Measurements from ENCODE around the gene PTBP3.

Gene PTBP3

GRCh38 chr9:112322701-112323377 is 10.6 kb downstream of the PTBP3 start:
- no peak for DNase-seq

GRCh38 chr9:112316258-112316943 is 17.0 kb downstream of the PTBP3 start:
- no peak for DNase-seq

GRCh38 chr9:112315331-112316257 is 17.8 kb downstream of the PTBP3 start:
- no peak for DNase-seq

- no peak for DNase-seq
Measured at GRCh38 chr9:112312139-112312538, 21.3 kb downstream of the PTBP3 start.

GRCh38 chr9:112311497-112311896 is 21.9 kb downstream of the PTBP3 start:
- no peak for DNase-seq

GRCh38 chr9:112310826-112311225 is 22.6 kb downstream of the PTBP3 start:
- no peak for DNase-seq

DNA sequence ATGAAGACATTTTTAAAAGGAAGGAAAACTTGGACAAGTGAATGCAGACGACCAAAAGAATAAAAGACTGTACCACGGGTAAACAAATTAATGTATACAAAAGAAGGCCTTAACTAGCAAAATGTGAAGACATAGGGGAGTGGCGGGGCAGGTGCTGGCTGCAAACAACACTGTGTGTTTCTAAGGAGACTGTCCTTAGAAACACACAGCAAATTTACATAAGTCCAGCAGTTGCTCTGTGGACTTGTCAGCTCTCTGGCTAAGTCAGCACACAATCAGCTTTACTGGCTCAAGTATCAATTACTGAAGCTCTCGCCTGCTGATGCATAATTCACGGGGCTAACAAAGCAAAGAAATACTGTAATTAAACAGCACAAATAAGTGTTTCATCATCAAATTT is 24.8 kb downstream of the PTBP3 start:
- no peak for DNase-seq

- DNase-seq: no peak
Measured at GRCh38 chr9:112301420-112301819, 32.0 kb downstream of the PTBP3 start.

DNA sequence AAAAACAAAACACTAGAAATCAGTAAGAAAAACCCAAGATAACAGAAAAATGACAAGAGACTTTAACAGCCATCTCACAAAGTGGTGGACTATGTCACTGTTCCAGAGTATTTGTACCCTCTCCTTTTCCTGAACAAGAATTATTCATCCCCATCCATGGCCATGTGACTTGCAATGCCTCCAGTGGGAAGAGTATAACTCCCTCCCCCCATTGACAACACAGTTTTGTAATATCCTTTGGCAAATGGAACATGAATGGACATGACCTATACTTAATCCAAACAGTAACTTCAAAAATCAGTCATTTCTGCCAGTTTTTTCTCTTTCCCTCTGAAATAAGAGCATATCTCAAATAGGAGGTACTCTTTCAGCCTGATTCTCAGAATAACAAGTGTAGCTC is 33.9 kb downstream of the PTBP3 start:
- no peak for DNase-seq

GRCh38 chr9:112296929-112297328 is 36.5 kb downstream of the PTBP3 start:
- DNase-seq: no peak

- no peak for DNase-seq
Measured at GRCh38 chr9:112295174-112295573, 38.2 kb downstream of the PTBP3 start.

DNA sequence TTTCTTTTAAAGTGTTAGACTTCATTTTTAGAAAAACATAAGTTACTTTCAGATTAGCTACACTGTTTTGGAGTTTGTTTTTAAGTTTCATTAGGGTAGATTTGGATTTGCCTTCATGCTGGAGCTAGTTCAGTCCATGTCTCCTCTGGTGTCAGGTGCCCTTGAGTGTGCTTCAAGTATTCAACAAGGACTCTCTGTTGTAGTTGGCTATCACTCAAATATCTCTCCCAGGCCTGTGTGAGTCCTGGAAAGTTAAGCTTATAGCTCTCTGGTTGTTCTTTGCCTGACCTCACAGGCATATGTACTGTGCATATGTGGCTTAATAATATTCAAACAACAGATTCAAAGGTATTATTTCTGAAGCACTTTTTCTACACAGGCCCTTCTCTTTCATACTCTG is 45.4 kb downstream of the PTBP3 start:
- no peak for DNase-seq

GRCh38 chr9:112286926-112287325 is 46.5 kb downstream of the PTBP3 start:
- no peak for DNase-seq

- no peak for DNase-seq
Measured at GRCh38 chr9:112285056-112285455, 48.4 kb downstream of the PTBP3 start.

DNA sequence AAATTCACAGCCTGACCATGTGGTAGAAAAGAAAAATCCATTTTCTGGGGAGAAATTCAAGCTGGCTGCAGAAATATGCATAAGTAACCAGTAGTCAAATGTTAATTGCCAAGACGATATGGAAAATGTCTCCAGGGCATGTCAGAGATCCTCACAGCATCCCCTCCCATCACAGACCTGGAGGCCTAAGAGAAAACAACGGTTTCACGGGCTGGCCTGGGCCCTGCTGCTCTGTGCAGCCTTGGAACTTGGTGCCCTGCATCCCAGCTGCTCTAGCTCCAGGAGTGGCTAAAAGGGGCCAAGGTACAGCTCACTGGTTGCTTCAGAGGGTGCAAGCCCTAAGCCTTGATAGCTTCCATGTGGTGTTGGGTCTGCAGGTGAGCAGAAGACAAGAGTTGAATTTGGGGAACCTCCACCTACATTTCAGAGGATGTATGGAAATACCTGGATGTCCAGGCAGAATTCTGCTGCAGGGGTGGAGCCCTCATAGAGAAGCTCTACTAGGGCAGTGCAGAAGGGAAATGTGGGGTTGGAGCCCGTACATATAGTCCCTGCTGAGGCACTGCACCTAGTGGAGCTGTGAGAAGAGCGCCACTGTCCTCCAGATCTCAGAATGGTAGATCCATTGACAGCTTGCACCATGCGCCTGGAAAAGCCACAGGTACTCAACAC is 49.7 kb downstream of the PTBP3 start:
- no peak for DNase-seq

DNA sequence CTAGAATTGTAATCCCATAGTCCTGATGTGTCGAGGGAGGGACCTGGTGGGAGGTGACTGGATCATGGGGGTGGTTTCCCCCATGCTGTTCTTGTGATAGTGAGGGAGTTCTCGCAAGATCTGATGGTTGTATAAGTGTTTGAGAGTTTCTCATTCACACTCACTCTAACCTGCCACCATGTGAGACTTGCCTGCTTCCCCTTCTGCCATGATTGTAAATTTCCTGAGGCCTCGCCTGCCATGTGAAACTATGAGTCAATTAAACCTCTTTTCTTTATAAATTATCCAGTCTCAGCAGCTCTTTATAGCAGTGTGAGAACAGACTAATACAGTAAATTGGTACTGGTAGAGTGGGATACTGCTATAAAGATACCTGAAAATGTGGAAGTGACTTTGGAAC is 50.6 kb downstream of the PTBP3 start:
- DNase-seq: peak; percentile 18

DNA sequence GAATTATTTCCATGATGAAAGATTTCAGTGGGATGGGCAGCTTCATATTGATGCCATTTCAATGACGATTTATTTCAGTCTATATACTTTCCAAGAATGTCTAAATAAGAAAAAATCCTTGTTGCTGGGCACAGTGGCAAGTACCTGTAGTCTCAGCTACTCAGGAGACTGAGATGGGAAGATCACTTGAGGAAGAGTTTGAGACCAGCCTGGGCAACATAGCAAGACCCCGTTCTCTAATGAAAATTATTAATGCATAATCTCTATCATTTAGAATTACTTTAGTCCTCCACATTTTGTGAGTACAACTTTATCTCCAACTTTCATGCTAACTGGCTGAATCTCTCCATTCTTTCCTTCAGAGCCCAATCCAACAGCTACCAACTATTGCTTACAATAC is 52.5 kb downstream of the PTBP3 start:
- DNase-seq: no peak

- DNase-seq: no peak
Measured at GRCh38 chr9:112279501-112279900, 53.9 kb downstream of the PTBP3 start.

DNA sequence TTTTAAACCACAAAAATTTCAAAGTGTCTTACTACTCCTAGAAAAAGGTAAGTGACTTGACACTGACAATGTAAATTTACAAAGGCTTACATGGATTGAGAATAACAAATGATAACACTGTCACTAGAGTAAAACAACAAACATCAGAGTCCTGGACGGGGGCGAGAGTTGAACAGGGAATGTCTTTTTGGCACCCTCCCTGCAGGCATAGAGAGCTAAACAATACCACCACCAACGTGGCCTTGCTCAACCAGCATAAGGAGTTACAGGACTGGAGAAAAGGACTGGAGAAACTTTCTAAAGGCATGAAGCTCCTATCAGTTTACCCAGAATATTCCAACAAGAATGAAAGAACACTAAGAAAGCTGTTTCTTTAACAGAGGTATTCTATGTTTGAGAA is 55.3 kb downstream of the PTBP3 start:
- DNase-seq: no peak

GRCh38 chr9:112274600-112274999 is 58.8 kb downstream of the PTBP3 start:
- DNase-seq: no peak

GRCh38 chr9:112273876-112274275 is 59.5 kb downstream of the PTBP3 start:
- no peak for DNase-seq

GRCh38 chr9:112271466-112272098 is 61.8 kb downstream of the PTBP3 start:
- no peak for DNase-seq

- no peak for DNase-seq
Measured at GRCh38 chr9:112268413-112268812, 65.0 kb downstream of the PTBP3 start.

Data from stimulated activated CD4-positive, alpha-beta T cell treated with anti-CD3 and anti-CD28 coated beads, Interleukin-15, amount 100 ng/mL, for 24 hours (primary cell).